SKM-1 (cell line): Measurements from ENCODE around the gene MAP4K1.

Experiments
- DNase-seq: peaks from one replicate; lab custom pipeline; 2025; ENCODE audit not compliant: unreplicated experiment; lab: John Stamatoyannopoulos, UW

The MAP4K1 gene

DNA sequence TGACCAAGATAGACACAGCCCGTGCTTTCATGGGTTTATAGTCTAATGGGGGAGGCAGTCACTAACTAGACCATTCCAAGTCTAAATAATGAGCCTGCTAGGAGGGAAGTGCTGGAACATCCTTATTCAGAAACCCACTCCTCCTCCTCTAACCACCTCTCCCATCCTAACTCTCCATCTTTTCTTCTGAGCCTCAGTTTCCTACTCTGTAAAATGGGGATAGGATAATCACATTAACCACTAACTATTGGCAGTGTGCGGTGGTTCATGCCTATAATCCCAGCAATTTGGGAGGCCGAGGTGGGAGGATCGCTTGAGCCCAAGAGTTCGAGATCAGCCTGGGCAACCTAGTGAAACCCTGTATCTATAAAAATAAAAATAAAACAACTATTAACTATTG lies 68.7 kb downstream of the MAP4K1 start:
- DNase-seq, result no peak

DNA sequence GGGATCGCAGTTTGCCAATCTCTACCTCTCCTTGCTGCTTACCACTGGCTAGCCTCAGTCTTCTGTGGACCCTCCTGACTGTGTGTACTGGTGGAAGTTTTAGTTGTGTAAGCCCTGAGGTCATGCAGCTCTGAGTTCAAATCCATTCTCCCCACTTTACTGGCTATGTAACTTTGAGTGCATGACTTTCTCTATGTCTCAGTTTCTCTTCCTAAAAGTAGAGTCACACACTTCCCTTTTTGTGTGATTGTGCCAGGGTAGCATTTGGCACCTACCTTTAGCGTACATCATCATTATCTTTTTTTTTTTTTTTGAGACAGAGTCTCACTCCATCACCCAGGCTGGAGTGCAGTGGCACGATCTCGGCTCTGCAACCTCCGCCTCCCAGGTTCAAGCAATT lies 70.3 kb downstream of the MAP4K1 start:
- no peak for DNase-seq

DNA sequence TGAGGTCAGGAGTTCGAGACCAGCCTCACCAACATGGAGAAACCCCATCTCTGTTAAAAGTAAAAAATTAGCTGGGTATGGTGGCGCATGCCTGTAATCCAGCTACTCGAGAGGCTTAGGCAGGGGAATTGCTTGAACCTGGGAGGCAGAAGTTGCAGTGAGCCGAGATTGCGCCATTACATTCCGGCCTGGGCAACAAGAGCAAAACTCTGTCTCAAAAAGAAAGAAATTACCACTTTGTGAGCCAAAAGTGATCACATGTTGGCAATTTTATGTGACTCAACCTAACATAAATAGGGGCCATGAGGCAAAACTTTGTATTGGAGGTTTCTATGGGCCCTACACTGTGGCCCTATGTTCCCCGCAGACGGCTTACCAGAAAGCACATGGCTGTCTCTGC lies 72.2 kb downstream of the MAP4K1 start:
- DNase-seq, result no peak

- DNase-seq, result peak; percentile 56
Observed at GRCh38 chr19:38544569-38545315, 73.0 kb downstream of the MAP4K1 start.

GRCh38 chr19:38543807-38544568 lies 73.8 kb downstream of the MAP4K1 start:
- peak; percentile 33 for DNase-seq

DNA sequence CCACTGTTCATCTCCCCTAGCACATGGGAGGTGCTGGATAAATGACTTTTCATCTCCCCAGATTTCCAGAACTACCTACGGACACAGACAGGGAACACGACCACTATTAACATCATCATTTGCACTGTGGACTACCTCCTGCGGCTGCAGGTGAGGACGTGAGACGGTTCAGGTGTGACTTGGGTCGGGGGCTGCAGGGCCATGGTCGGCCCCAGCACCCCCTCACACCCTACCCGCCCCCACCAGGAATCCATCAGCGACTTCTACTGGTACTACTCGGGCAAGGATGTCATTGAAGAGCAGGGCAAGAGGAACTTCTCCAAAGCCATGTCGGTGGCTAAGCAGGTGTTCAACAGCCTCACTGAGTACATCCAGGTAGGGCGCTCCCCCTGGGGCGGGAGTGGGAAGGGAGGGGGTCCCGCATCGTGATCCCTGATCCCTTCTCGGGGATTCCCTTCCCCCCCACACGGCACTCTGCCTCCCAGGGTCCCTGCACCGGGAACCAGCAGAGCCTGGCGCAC lies 74.4 kb downstream of the MAP4K1 start:
- no peak for DNase-seq

- no peak for DNase-seq
Observed at GRCh38 chr19:38542040-38542439, 75.7 kb downstream of the MAP4K1 start.

- no peak for DNase-seq
Observed at GRCh38 chr19:38539751-38540150, 78.0 kb downstream of the MAP4K1 start.

- no peak for DNase-seq
Observed at GRCh38 chr19:38538793-38539528, 78.8 kb downstream of the MAP4K1 start.

DNA sequence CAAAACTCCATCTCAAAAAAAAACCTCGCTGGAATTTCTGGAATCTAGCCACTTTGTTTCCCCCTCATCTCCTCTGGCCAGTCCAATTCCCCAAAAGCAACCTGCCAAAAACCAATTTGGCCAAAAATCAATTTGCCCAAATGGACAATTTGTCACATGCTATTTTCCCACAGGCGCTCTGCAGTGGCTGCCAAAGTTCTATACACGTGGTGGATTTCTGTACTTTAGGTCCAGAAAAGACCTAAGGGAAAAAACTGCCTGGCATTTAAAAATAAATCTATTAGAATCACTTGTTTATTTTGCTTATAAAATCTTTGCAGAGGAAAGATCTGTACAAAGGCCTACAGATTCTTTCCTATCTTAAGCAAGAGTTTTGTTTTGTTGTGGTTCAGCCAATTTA lies 79.4 kb downstream of the MAP4K1 start:
- DNase-seq, result no peak
